ENCODE data around the gene TSPAN2. TPM values are rescaled to one million over a fixed set of nuclear protein-coding genes. Genes with fewer than 3 reads are reported as not detected.

Gene TSPAN2
- total RNA-seq, 2 experiments from 2014 or later = 0.86 to 0.91 TPM

- Mint-ChIP-seq H3K27me3 (ENCODE audit: low read depth) (peaks cover 7% of the 10 kb centered on the region), H3K9me3 (peaks cover 10% of the 10 kb centered on the region), H3K36me3 (ENCODE audit: low read depth) (peaks cover 2% of the 10 kb centered on the region), H3K4me3 (no peak overlapping the region), H3K27ac (no peak overlapping the region), H3K4me1 (ENCODE audit: low read depth) (no peaks in the 10 kb centered on the region)
- intact Hi-C loops (cut with micrococcal nuclease) = no loop called here
- no peak for DNase-seq
- CTCF ChIA-PET = interaction anchor here (0.6 to 1.9 kb wide), 6 partner anchors 10 to 249 kb away, joined by 3 to 4 read pairs (median 4); no protein-coding TSS in a partner anchor
These were observed 38.2 kb upstream of the TSPAN2 start for GRCh38 chr1:115127539-115127938.

- Mint-ChIP-seq H3K27me3 (ENCODE audit: low read depth) (peaks cover 10% of the 10 kb centered on the region), H3K4me1 (ENCODE audit: low read depth) (no peaks in the 10 kb centered on the region), H3K9me3 (peaks cover 17% of the 10 kb centered on the region), H3K4me3 (no peak overlapping the region), H3K36me3 (ENCODE audit: low read depth) (peaks cover 2% of the 10 kb centered on the region), H3K27ac (no peak overlapping the region)
- CTCF ChIA-PET = interaction anchor here (0.6 to 1.9 kb wide), 5 partner anchors 11 to 1082 kb away, joined by 3 to 5 read pairs (median 4); no protein-coding TSS in a partner anchor
- intact Hi-C loops (cut with micrococcal nuclease) = no loop called here
- no peak for DNase-seq
These were observed 37.2 kb upstream of the TSPAN2 start for GRCh38 chr1:115126516-115126915.

- CTCF ChIA-PET = no interaction called here
- Mint-ChIP-seq H3K36me3 (ENCODE audit: low read depth) (peaks cover 2% of the 10 kb centered on the region), H3K4me1 (ENCODE audit: low read depth) (no peaks in the 10 kb centered on the region), H3K4me3 (no peak overlapping the region), H3K9me3 (peaks cover 17% of the 10 kb centered on the region), H3K27me3 (ENCODE audit: low read depth) (peaks cover 10% of the 10 kb centered on the region), H3K27ac (no peak overlapping the region)
- no peak for DNase-seq
- intact Hi-C loops (cut with micrococcal nuclease) = no loop called here
These were observed 33.8 kb upstream of the TSPAN2 start for GRCh38 chr1:115123116-115123515.

- Mint-ChIP-seq H3K9me3 (peaks cover 17% of the 10 kb centered on the region), H3K36me3 (ENCODE audit: low read depth) (peaks cover 2% of the 10 kb centered on the region), H3K4me1 (ENCODE audit: low read depth) (no peaks in the 10 kb centered on the region), H3K27me3 (ENCODE audit: low read depth) (peaks cover 10% of the 10 kb centered on the region), H3K27ac (no peak overlapping the region), H3K4me3 (no peak overlapping the region)
- CTCF ChIA-PET = interaction anchor here (0.7 kb wide), 1 partner anchor 260 kb away, joined by 3 read pairs; no protein-coding TSS in a partner anchor
- intact Hi-C loops (cut with micrococcal nuclease) = no loop called here
- DNase-seq = no peak
These were observed 32.5 kb upstream of the TSPAN2 start for GRCh38 chr1:115121793-115122192.

GRCh38 chr1:115120296-115120695 is 31.0 kb upstream of the TSPAN2 start:
- H3K4me1 Mint-ChIP-seq (ENCODE audit: low read depth) = no peaks in the 10 kb centered on the region
- H3K36me3 Mint-ChIP-seq (ENCODE audit: low read depth) = peaks cover 2% of the 10 kb centered on the region
- peaks cover 17% of the 10 kb centered on the region for H3K9me3 Mint-ChIP-seq
- CTCF ChIA-PET = no interaction called here
- H3K27me3 Mint-ChIP-seq (ENCODE audit: low read depth) = peaks cover 6% of the 10 kb centered on the region
- intact Hi-C loops (cut with micrococcal nuclease) = no loop called here
- H3K4me3 Mint-ChIP-seq = no peak overlapping the region
- no peak overlapping the region for H3K27ac Mint-ChIP-seq
- DNase-seq = no peak

GRCh38 chr1:115118611-115119010 is 29.3 kb upstream of the TSPAN2 start:
- intact Hi-C loops (cut with micrococcal nuclease) = no loop called here
- no peak for DNase-seq
- Mint-ChIP-seq H3K9me3 (peaks cover 9% of the 10 kb centered on the region), H3K27me3 (ENCODE audit: low read depth) (peaks cover 3% of the 10 kb centered on the region), H3K4me1 (ENCODE audit: low read depth) (no peaks in the 10 kb centered on the region), H3K27ac (no peak overlapping the region), H3K36me3 (ENCODE audit: low read depth) (no peaks in the 10 kb centered on the region), H3K4me3 (no peak overlapping the region)
- CTCF ChIA-PET = interaction anchor here (1.4 kb wide), 1 partner anchor 10 kb away, joined by 3 read pairs; no protein-coding TSS in a partner anchor

- Mint-ChIP-seq H3K36me3 (ENCODE audit: low read depth) (no peaks in the 10 kb centered on the region), H3K9me3 (peaks cover 8% of the 10 kb centered on the region), H3K4me3 (no peak overlapping the region), H3K4me1 (ENCODE audit: low read depth) (no peaks in the 10 kb centered on the region), H3K27ac (no peak overlapping the region), H3K27me3 (ENCODE audit: low read depth) (peaks cover 3% of the 10 kb centered on the region)
- CTCF ChIA-PET = interaction anchor here (1.2 to 1.4 kb wide), 2 partner anchors 10 to 138 kb away, joined by 3 read pairs; no protein-coding TSS in a partner anchor
- intact Hi-C loops (cut with micrococcal nuclease) = no loop called here
- no peak for DNase-seq
These were observed 28.8 kb upstream of the TSPAN2 start for GRCh38 chr1:115118086-115118485.

GRCh38 chr1:115117298-115117697 is 28.0 kb upstream of the TSPAN2 start:
- CTCF ChIA-PET = interaction anchor here (0.5 to 1.4 kb wide), 3 partner anchors 11 to 137 kb away, joined by 3 to 4 read pairs (median 3); no protein-coding TSS in a partner anchor
- no peak overlapping the region for H3K4me3 Mint-ChIP-seq
- H3K27ac Mint-ChIP-seq = no peak overlapping the region
- no peaks in the 10 kb centered on the region for H3K36me3 Mint-ChIP-seq (ENCODE audit: low read depth)
- peaks cover 7% of the 10 kb centered on the region for H3K9me3 Mint-ChIP-seq
- peaks cover 2% of the 10 kb centered on the region for H3K4me1 Mint-ChIP-seq (ENCODE audit: low read depth)
- no peak for DNase-seq
- intact Hi-C loops (cut with micrococcal nuclease) = no loop called here
- H3K27me3 Mint-ChIP-seq (ENCODE audit: low read depth) = peaks cover 3% of the 10 kb centered on the region

GRCh38 chr1:115116512-115116911 is 27.2 kb upstream of the TSPAN2 start:
- CTCF ChIA-PET = interaction anchor here (0.5 to 1.4 kb wide), 2 partner anchors 26 to 137 kb away, joined by 4 to 9 read pairs; no protein-coding TSS in a partner anchor

GRCh38 chr1:115115521-115116161 is 26.3 kb upstream of the TSPAN2 start:
- Mint-ChIP-seq H3K27me3 (ENCODE audit: low read depth) (no peaks in the 10 kb centered on the region), H3K9me3 (no peaks in the 10 kb centered on the region), H3K36me3 (ENCODE audit: low read depth) (no peaks in the 10 kb centered on the region), H3K4me3 (no peak overlapping the region), H3K27ac (no peak overlapping the region), H3K4me1 (ENCODE audit: low read depth) (peaks cover 2% of the 10 kb centered on the region)
- intact Hi-C loops (cut with micrococcal nuclease) = no loop called here
- CTCF ChIA-PET = interaction anchor here (0.6 to 1.4 kb wide), 2 partner anchors 74 to 136 kb away, joined by 3 to 9 read pairs; no protein-coding TSS in a partner anchor
- DNase-seq = no peak

More at GRCh38 chr1:115116512-115116911, 27.2 kb upstream of the TSPAN2 start:
- Mint-ChIP-seq H3K4me1 (ENCODE audit: low read depth) (peaks cover 2% of the 10 kb centered on the region), H3K9me3 (peaks cover under 1% of the 10 kb centered on the region), H3K27ac (no peak overlapping the region), H3K27me3 (ENCODE audit: low read depth) (no peaks in the 10 kb centered on the region), H3K4me3 (no peak overlapping the region), H3K36me3 (ENCODE audit: low read depth) (no peaks in the 10 kb centered on the region)
- intact Hi-C loops (cut with micrococcal nuclease) = no loop called here
- no peak for DNase-seq

GRCh38 chr1:115114308-115114707 is 25.0 kb upstream of the TSPAN2 start:
- DNase-seq = no peak
- H3K27ac Mint-ChIP-seq = no peak overlapping the region
- CTCF ChIA-PET = interaction anchor here (0.6 to 4.5 kb wide), 9 partner anchors 9 to 642 kb away, joined by 3 to 36 read pairs (median 8); no protein-coding TSS in a partner anchor
- intact Hi-C loops (cut with micrococcal nuclease) = no loop called here
- H3K9me3 Mint-ChIP-seq = no peaks in the 10 kb centered on the region
- no peaks in the 10 kb centered on the region for H3K36me3 Mint-ChIP-seq (ENCODE audit: low read depth)
- H3K27me3 Mint-ChIP-seq (ENCODE audit: low read depth) = no peaks in the 10 kb centered on the region
- H3K4me3 Mint-ChIP-seq = no peak overlapping the region
- H3K4me1 Mint-ChIP-seq (ENCODE audit: low read depth) = peaks cover 2% of the 10 kb centered on the region

- CTCF ChIA-PET = interaction anchor here (0.6 to 4.5 kb wide), 14 partner anchors 8 to 641 kb away, joined by 3 to 36 read pairs (median 3); no protein-coding TSS in a partner anchor
- H3K4me1 Mint-ChIP-seq (ENCODE audit: low read depth) = peaks cover 2% of the 10 kb centered on the region
- no peak overlapping the region for H3K27ac Mint-ChIP-seq
- no peak for DNase-seq
- H3K9me3 Mint-ChIP-seq = peaks cover 2% of the 10 kb centered on the region
- no peaks in the 10 kb centered on the region for H3K36me3 Mint-ChIP-seq (ENCODE audit: low read depth)
- intact Hi-C loops (cut with micrococcal nuclease) = loop anchor here (1.0 to 2.0 kb wide), 4 partner anchors 51 to 767 kb away; no protein-coding TSS in a partner anchor
- H3K4me3 Mint-ChIP-seq = no peak overlapping the region
- H3K27me3 Mint-ChIP-seq (ENCODE audit: low read depth) = no peaks in the 10 kb centered on the region
These were observed 24.5 kb upstream of the TSPAN2 start for GRCh38 chr1:115113766-115114165.
